Lower lobe of right lung (tissue), 2 donors: Measurements from ENCODE around the gene XPNPEP1. TPM values are rescaled to one million over a fixed set of nuclear protein-coding genes. Genes with fewer than 3 reads are reported as not detected.
"Not testable (repeated sequence)": the region's sequence is repeated elsewhere in the genome, so short reads cannot be mapped to it uniquely, and the experiment has no call there.

Experiments
- ATAC-seq, 2 donors: fragments of 200-7000 bp; cut with Tn5 transposase; one replicate each; pipeline ENCODE4 v1.9.1; 2020 to 2022; ENCODE audit warnings: mild to moderate bottlenecking in 2 of 2, moderate library complexity in 2 of 2
- DNase-seq: peaks from one replicate; pipeline ENCODE4 v3.0.0-alpha.2; 2020
- H3K27ac ChIP-seq: fragments of 200-600 bp; one replicate; pipeline ENCODE4 v1.8.0; 2022
- H3K27me3 ChIP-seq: fragments of 200-600 bp; one replicate; pipeline ENCODE4 v1.8.0; 2022; ENCODE audit warnings: low read depth
- H3K36me3 ChIP-seq: fragments of 200-600 bp; one replicate; pipeline ENCODE4 v1.8.0; 2022; ENCODE audit warnings: mild to moderate bottlenecking
- H3K4me1 ChIP-seq: fragments of 200-600 bp; one replicate; pipeline ENCODE4 v1.8.0; 2022
- H3K4me3 ChIP-seq: fragments of 200-600 bp; one replicate; pipeline ENCODE4 v1.8.0; 2022; ENCODE audit warnings: mild to moderate bottlenecking
- H3K9me3 ChIP-seq: fragments of 200-600 bp; one replicate; pipeline ENCODE4 v1.8.0; 2022
- CTCF ChIP-seq: fragments of 200-600 bp; IDR thresholded peaks from one replicate; pipeline ENCODE4 v1.8.0; 2022; ENCODE audit warnings: antibody characterized with exemption, mild to moderate bottlenecking
- intact Hi-C: fragments of 100-400 bp; cut with DNase I; formaldehyde crosslinking; loops from one replicate; pipeline ENCODE4 v1.11.0; 2022
- total RNA-seq: library from RNA; stranded (reverse); fragmentation: NEBNext Ultra II Directional; extraction: Animal tissue kit (Norgen Biotek cat#: 25700); gene quantifications from one replicate; pipeline ENCODE4 v1.2.1, GENCODE V29; 2021
- donor health status: DM: no; HTN: yes; CAD: no; lungs with severe emphysema.

Gene XPNPEP1
- total RNA-seq, 1 donor from 2014 or later = 52.1 TPM

- intact Hi-C loops = no loop called here
- Histone ChIP-seq H3K27me3 (no peaks in the 10 kb centered on the region), H3K4me3 (no peak overlapping the region), H3K27ac (no peak overlapping the region), H3K4me1 (peaks cover 31% of the 10 kb centered on the region), H3K36me3 (no peaks in the 10 kb centered on the region), H3K9me3 (no peaks in the 10 kb centered on the region)
- DNase-seq (no peak), ATAC-seq (no peak)
- no peak for TF ChIP-seq CTCF
Measured at GRCh38 chr10:109919220-109919619, 4.1 kb downstream of the XPNPEP1 start.

GRCh38 chr10:109918707-109919106 is 4.6 kb downstream of the XPNPEP1 start:
- H3K4me3 ChIP-seq, H3K9me3 ChIP-seq, H3K27me3 ChIP-seq, DNase-seq, intact Hi-C loops, ATAC-seq, H3K27ac ChIP-seq, H3K36me3 ChIP-seq: not testable (repeated sequence)
- peaks cover 27% of the 10 kb centered on the region for H3K4me1 ChIP-seq

- Histone ChIP-seq H3K27me3 (no peaks in the 10 kb centered on the region), H3K4me3 (no peak overlapping the region), H3K4me1 (peaks cover 11% of the 10 kb centered on the region), H3K36me3 (peaks cover 18% of the 10 kb centered on the region), H3K9me3 (no peaks in the 10 kb centered on the region), H3K27ac (no peak overlapping the region)
- no peak for TF ChIP-seq CTCF
- no peak for DNase-seq
- no peak for ATAC-seq
- intact Hi-C loops = no loop called here
Measured at GRCh38 chr10:109915566-109915965, 7.7 kb downstream of the XPNPEP1 start.

- peaks cover 18% of the 10 kb centered on the region for H3K36me3 ChIP-seq
- H3K4me1 ChIP-seq = peaks cover 11% of the 10 kb centered on the region
- no peak for TF ChIP-seq CTCF
- H3K27ac ChIP-seq = no peak overlapping the region
- H3K27me3 ChIP-seq = no peaks in the 10 kb centered on the region
- DNase-seq (no peak), ATAC-seq (peak; percentile 56 to 76)
- H3K4me3 ChIP-seq = no peak overlapping the region
- H3K9me3 ChIP-seq = no peaks in the 10 kb centered on the region
- intact Hi-C loops = no loop called here
Measured at GRCh38 chr10:109914966-109915365, 8.3 kb downstream of the XPNPEP1 start.

GRCh38 chr10:109913306-109913892 is 9.9 kb downstream of the XPNPEP1 start:
- no peaks in the 10 kb centered on the region for H3K9me3 ChIP-seq
- H3K27ac ChIP-seq = no peak overlapping the region
- peaks cover 18% of the 10 kb centered on the region for H3K36me3 ChIP-seq
- H3K27me3 ChIP-seq = no peaks in the 10 kb centered on the region
- TF ChIP-seq CTCF = no peak
- ATAC-seq = no peak
- H3K4me3 ChIP-seq = no peak overlapping the region
- DNase-seq = no peak
- H3K4me1 ChIP-seq = peaks cover 11% of the 10 kb centered on the region
- intact Hi-C loops = no loop called here

GRCh38 chr10:109912335-109913281 is 10.7 kb downstream of the XPNPEP1 start:
- no peak overlapping the region for H3K4me3 ChIP-seq
- DNase-seq = no peak
- intact Hi-C loops = no loop called here
- no peak for TF ChIP-seq CTCF
- ATAC-seq = no peak
- H3K9me3 ChIP-seq = no peaks in the 10 kb centered on the region
- H3K27ac ChIP-seq = no peak overlapping the region
- peaks cover 24% of the 10 kb centered on the region for H3K36me3 ChIP-seq
- no peaks in the 10 kb centered on the region for H3K27me3 ChIP-seq
- peaks cover 11% of the 10 kb centered on the region for H3K4me1 ChIP-seq
